NCI-H446 (cell line): ENCODE measurements around the gene UROC1.

Experiments
- DNase-seq, 2 experiments: peaks; one replicate each; lab custom pipeline; 2025; lab: John Stamatoyannopoulos, UW

Gene UROC1

DNA sequence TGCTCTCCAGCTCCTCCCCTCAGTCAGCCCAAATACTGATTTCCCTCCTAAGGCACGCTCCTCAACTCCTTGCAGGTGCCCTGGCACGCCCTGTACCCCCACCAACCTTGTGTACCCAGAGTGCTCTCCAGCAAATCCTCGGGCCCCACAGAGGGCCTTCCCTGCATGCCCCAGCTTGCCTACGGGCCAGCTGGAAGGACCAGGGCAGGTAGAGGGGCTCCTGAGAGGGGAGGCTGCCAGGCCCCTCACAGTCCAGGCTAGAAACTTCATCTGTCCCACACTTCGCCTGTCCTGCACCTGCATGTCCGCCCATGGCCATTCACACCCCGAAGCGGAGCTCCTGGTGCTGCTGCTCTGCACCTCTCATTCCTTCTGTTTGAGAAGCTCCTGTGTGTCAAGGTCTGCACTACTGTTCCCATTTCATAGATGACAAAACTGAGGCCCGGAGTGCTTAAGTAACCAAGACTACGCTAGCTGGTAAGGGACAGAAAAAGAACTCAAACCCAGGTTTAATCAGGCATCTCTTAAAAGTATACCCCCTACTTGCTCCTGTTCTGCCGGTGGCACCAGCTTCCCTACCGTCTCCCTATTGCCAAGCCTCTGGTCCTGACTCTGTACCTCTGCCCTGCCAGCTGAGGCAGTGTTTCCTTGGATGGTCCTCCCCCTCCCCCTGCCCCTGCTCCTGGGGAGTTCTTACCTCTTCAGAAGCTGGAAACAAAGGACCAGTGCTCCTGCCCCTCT lies 77.4 kb downstream of the UROC1 start:
- DNase-seq = no peak

- DNase-seq = no peak
Observed at GRCh38 chr3:126439346-126439967, 78.1 kb downstream of the UROC1 start.

DNA sequence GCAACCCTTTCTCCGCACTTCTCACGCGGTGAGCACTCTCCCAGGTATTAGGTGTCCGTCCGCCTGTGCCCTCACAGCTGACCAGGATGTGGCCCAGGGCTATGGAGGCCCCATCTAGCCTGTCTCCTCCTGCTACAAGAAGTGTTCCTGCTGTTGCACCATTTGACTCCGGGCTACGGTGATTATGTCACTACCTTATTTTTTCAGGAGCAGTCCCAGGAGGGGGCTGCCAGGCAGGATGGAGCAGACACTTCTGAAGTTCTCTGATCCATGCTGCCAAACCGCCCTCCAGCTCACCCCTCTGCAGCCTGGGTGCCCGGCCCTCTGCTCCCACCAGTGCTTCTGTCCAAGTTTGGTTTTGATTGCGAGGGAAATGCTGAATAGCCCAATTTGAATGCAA lies 78.8 kb downstream of the UROC1 start:
- no peak for DNase-seq

- no peak for DNase-seq
Observed at GRCh38 chr3:126438186-126438585, 79.4 kb downstream of the UROC1 start.

- DNase-seq = no peak
Observed at GRCh38 chr3:126436826-126437717, 80.5 kb downstream of the UROC1 start.

DNA sequence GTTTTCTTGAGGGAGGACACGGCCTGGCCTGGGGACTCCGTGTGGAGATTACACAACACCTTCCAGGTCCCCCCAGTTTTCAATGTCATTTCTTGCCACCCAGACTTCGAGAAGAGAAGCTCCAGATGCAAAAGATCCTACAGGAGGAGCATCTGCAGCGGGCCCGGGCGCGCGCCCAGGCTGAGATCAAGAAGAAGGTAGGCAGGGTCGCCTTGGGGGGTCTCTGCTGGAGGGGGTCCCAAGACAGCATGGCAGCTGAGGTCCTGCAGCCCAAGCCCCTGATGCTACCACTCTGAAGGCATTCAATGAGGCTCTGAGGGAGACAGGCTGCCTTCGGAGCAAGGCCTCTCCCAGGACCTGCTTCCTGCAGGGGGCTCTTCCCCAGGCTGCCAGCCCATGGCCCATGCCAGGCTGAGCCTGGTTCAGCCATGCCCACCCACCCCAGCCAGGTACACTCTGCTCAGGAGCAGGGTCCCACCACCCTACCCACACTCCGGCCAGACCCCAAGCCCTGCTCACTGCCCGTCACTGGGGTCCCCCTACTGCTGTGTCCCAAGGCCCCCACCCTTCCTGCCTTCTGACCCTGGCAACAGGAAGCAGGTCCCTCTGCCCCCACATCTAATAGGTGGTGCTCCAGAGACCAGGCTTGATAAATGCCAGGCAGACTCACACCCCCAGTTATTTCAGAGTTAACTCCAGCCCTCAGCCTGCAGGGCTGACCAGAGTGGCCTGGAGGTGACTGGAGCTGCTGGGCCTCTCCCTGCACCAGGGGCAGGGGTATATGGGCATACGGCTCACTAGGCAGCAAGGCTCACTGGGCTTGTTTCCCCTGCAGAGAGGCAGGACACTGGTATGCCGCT lies 81.9 kb downstream of the UROC1 start:
- no peak for DNase-seq

- no peak for DNase-seq
Observed at GRCh38 chr3:126434931-126435411, 82.6 kb downstream of the UROC1 start.

DNA sequence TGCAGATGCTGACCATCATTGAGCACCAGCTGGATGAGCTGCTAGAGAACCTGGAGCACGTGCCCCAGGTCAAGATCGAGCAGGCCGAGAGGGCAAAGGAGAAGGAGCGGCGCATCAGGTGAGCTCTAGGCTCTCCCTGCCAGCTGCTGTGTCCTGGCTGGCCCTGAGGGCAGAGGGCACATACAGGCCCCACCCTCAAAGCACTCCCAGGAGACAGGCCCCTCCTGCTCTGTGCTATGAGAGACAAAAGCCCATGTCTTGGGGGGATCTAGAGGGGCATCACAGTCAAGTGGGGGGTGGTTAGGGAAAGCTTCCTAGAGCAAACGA lies 83.3 kb downstream of the UROC1 start:
- no peak for DNase-seq

GRCh38 chr3:126433496-126434263 lies 83.9 kb downstream of the UROC1 start:
- peak in 1 of 2 experiments; percentile 82 for DNase-seq

GRCh38 chr3:126433105-126433430 lies 84.5 kb downstream of the UROC1 start:
- no peak for DNase-seq

- no peak for DNase-seq
Observed at GRCh38 chr3:126432361-126433104, 85.0 kb downstream of the UROC1 start.
